DMS 273 (cell line): Measurements from ENCODE around the gene CECR2.

Experiments used
- DNase-seq: peaks from one replicate; lab custom pipeline; 2025; ENCODE audit not compliant: unreplicated experiment; lab: John Stamatoyannopoulos, UW

The CECR2 gene

GRCh38 chr22:17443405-17444203 lies 74.3 kb downstream of the CECR2 start:
- peak; percentile 13 for DNase-seq

GRCh38 chr22:17444204-17444504 lies 74.9 kb downstream of the CECR2 start:
- no peak for DNase-seq

GRCh38 chr22:17446698-17447097 lies 77.4 kb downstream of the CECR2 start:
- no peak for DNase-seq

GRCh38 chr22:17451316-17451715 lies 82.1 kb downstream of the CECR2 start:
- DNase-seq, result no peak

GRCh38 chr22:17460895-17461294 lies 91.6 kb downstream of the CECR2 start:
- no peak for DNase-seq

GRCh38 chr22:17470880-17471500 lies 101.7 kb downstream of the CECR2 start:
- DNase-seq, result no peak

- DNase-seq, result peak; percentile 38
Measured at GRCh38 chr22:17471886-17472535, 102.8 kb downstream of the CECR2 start.

- no peak for DNase-seq
Measured at GRCh38 chr22:17472932-17473331, 103.7 kb downstream of the CECR2 start.

- DNase-seq, result no peak
Measured at GRCh38 chr22:17475318-17476230, 106.3 kb downstream of the CECR2 start.

- DNase-seq, result no peak
Measured at GRCh38 chr22:17476838-17477237, 107.6 kb downstream of the CECR2 start.

- no peak for DNase-seq
Measured at GRCh38 chr22:17477391-17477833, 108.2 kb downstream of the CECR2 start.

GRCh38 chr22:17479135-17479534 lies 109.9 kb downstream of the CECR2 start:
- DNase-seq, result no peak

GRCh38 chr22:17481424-17481823 lies 112.2 kb downstream of the CECR2 start:
- DNase-seq, result no peak

- no peak for DNase-seq
Measured at GRCh38 chr22:17483688-17484372, 114.6 kb downstream of the CECR2 start.

- no peak for DNase-seq
Measured at GRCh38 chr22:17484608-17485007, 115.3 kb downstream of the CECR2 start.

GRCh38 chr22:17486313-17486712 lies 117.1 kb downstream of the CECR2 start:
- DNase-seq, result no peak

GRCh38 chr22:17486719-17487118 lies 117.5 kb downstream of the CECR2 start:
- no peak for DNase-seq

GRCh38 chr22:17489101-17489500 lies 119.8 kb downstream of the CECR2 start:
- DNase-seq, result no peak

- no peak for DNase-seq
Measured at GRCh38 chr22:17491090-17491640, 121.9 kb downstream of the CECR2 start.

- no peak for DNase-seq
Measured at GRCh38 chr22:17492247-17492646, 123.0 kb downstream of the CECR2 start.
